Panc1 (cell line): Measurements from ENCODE around the gene DPH3. TPM values are rescaled to one million over a fixed set of nuclear protein-coding genes. Genes with fewer than 3 reads are reported as not detected.

Experiments used
- ATAC-seq: fragments of 200-7000 bp; cut with Tn5 transposase; 2 replicates; pipeline ENCODE4 v1.9.1; 2020; ENCODE audit warnings: mild to moderate bottlenecking, moderate library complexity
- BruUV-seq: library from RNA; stranded (reverse); fragments of 400-500 nt; replicated peaks from 2 replicates; lab custom pipeline; 2021; lab: Mats Ljungman, UMichigan
- CTCF ChIA-PET: fragments of 300-600 bp; sonication (Branson Sonifier 250); formaldehyde crosslinking; loops from one replicate; lab custom pipeline; 2022; ENCODE audit warnings: antibody characterized with exemption; lab: Charles Lee
- POLR2A ChIA-PET: fragments of 300-600 bp; sonication (Branson Sonifier 250); formaldehyde crosslinking; loops from one replicate; lab custom pipeline; 2022; ENCODE audit warnings: antibody characterized with exemption; lab: Charles Lee
- DNase-seq: peaks from one replicate; pipeline ENCODE4 v3.0.0-alpha.2; 2010; ENCODE audit warnings: low read depth, low spot score
- H3K27ac ChIP-seq: 2 replicates; pipeline ENCODE4 v1.5.1; 2011; ENCODE audit warnings: mild to moderate bottlenecking, low read length, inconsistent platforms
- H3K27me3 ChIP-seq: fragments of 200-500 bp; sonication (Bioruptor generic); 2 replicates; pipeline ENCODE4 v1.6.0; 2014; ENCODE audit warnings: low read length, inconsistent platforms; ENCODE audit not compliant: control insufficient read depth, insufficient read depth
- H3K36me3 ChIP-seq: fragments of 200-500 bp; sonication (Bioruptor generic); 2 replicates; pipeline ENCODE4 v1.5.1; 2014; ENCODE audit warnings: inconsistent platforms, mild to moderate bottlenecking, low read length, moderate library complexity; ENCODE audit not compliant: control insufficient read depth, insufficient read depth
- H3K4me1 ChIP-seq: 2 replicates; pipeline ENCODE4 v1.5.1; 2011; ENCODE audit warnings: inconsistent platforms, mild to moderate bottlenecking, low read length, moderate library complexity; ENCODE audit not compliant: control insufficient read depth, insufficient read depth
- H3K4me3 ChIP-seq, 2 experiments: 2 replicates each; pipeline ENCODE4 v1.5.1; 2011 to 2012; ENCODE audit warnings: low read depth in 2 of 2, low read length in 2 of 2, mild to moderate bottlenecking in 2 of 2, inconsistent platforms in 1 of 2, moderate library complexity in 1 of 2
- H3K9me3 ChIP-seq: fragments of 200-500 bp; sonication (Bioruptor generic); 2 replicates; pipeline ENCODE4 v1.5.1; 2014; ENCODE audit warnings: low read depth, mild to moderate bottlenecking, inconsistent platforms, low read length, moderate library complexity; ENCODE audit not compliant: control insufficient read depth, insufficient read depth
- POLR2AphosphoS5 ChIP-seq: IDR thresholded peaks from 2 replicates; pipeline ENCODE4 v1.6.1; 2012; ENCODE audit warnings: mild to moderate bottlenecking, low read depth, low read length, moderate library complexity
- SIN3A ChIP-seq: IDR thresholded peaks from 2 replicates; pipeline ENCODE4 v1.6.1; 2012; ENCODE audit warnings: low read depth, mild to moderate bottlenecking, low read length, moderate library complexity, borderline replicate concordance; ENCODE audit not compliant: insufficient read depth
- TCF7L2 ChIP-seq: IDR thresholded peaks from 2 replicates; pipeline ENCODE4 v1.6.1; 2011; ENCODE audit warnings: mild to moderate bottlenecking, low read depth, low read length, inconsistent platforms
- in situ Hi-C: cut with HindIII; loops from 2 replicates; pipeline ENCODE4 v1.10.0; 2016; ENCODE audit warnings: low sequenced_read_pairs, low pct_unique_long_range_greater_than_20kb
- intact Hi-C: fragments of 100-400 bp; cut with micrococcal nuclease; formaldehyde crosslinking; loops from one replicate; pipeline ENCODE4 v1.10.0; 2022; ENCODE audit not compliant: unreplicated experiment
- total RNA-seq: library from RNA; stranded (reverse); gene quantifications from one replicate; pipeline ENCODE4 v1.2.1, GENCODE V29; 2021; ENCODE audit not compliant: unreplicated experiment
- TF ChIP-seq, protein P1 (sequence below): fragments of 450-650 bp; IDR thresholded peaks from 2 replicates; pipeline ENCODE4 v1.5.1; 2017; ENCODE audit warnings: mild to moderate bottlenecking
- TF ChIP-seq, protein P2 (sequence below), 2 experiments: IDR thresholded peaks; 2 replicates each; pipeline ENCODE4 v1.6.1; 2011 to 2012; ENCODE audit warnings: low read depth in 2 of 2, control low read depth in 1 of 2, low read length in 1 of 2, mild to moderate bottlenecking in 1 of 2, moderate library complexity in 1 of 2; ENCODE audit not compliant: insufficient read depth in 1 of 2

The DPH3 gene
- total RNA-seq, 1 experiment from 2014 or later: 16.5 TPM

DNA sequence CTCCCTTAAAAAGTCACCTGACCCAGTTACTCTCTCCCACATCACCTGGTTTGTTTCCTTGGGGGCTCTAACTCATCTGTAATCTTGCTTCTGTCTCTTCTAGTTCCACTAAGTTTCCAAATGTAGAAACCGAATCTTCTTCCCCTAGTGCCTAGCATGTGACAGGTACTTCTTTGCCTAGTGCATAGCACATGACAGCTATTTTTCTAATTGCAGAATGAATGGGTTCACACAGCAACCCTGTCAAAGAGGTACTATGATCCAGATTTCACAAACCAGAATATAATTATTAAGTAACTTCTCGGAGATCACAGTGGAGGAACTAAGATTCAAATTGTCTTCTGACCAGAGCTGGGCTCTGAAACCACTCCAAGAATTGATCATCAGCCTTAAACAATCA is 7.4 kb downstream of the DPH3 start:
- peaks cover 7% of the 10 kb centered on the region for H3K36me3 ChIP-seq
- no TSS peak for BruUV-seq
- DNase-seq (no peak), ATAC-seq (no peak)
- H3K4me1 ChIP-seq: no peaks in the 10 kb centered on the region
- ChIA-PET POLR2A (interaction anchor here (0.6 kb wide), 1 partner anchor 656 kb away, joined by 6 read pairs; the partner anchor contains the start of genes BTD and HACL1), CTCF (no interaction called here)
- TF ChIP-seq TCF7L2: no peak
- in situ Hi-C loops (no loop called here), intact Hi-C loops (no loop called here)
- H3K9me3 ChIP-seq: no peaks in the 10 kb centered on the region
- H3K4me3 ChIP-seq: no peak overlapping the region
- no peak overlapping the region for H3K27ac ChIP-seq
- no peaks in the 10 kb centered on the region for H3K27me3 ChIP-seq

DNA sequence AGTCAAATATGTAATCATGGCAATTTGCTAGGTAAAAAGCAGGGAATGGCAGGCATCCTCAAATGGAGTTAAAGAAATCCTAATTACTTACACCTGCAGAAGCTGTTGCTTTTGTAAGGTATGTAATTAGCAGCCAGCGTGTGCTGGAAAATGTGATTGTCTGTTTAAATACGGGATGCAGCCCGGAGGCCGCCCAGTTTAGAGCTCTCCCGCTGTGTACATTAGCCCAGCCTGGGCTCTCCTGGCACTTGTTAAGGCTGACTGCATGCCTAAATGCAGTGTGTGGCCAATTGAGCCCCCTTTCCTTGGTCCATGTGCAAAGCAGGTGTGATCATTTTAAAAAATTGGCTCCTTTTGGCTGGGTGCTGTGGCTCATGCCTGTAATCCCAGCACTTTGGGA is 9.0 kb downstream of the DPH3 start:
- CTCF ChIA-PET: no interaction called here
- POLR2A ChIA-PET: interaction anchor here (0.6 kb wide), 1 partner anchor 27 kb away, joined by 3 read pairs; no protein-coding TSS in a partner anchor
- no TSS peak for BruUV-seq
- Histone ChIP-seq H3K4me3 (no peak overlapping the region), H3K27me3 (no peaks in the 10 kb centered on the region), H3K9me3 (no peaks in the 10 kb centered on the region), H3K27ac (no peak overlapping the region), H3K36me3 (peaks cover 7% of the 10 kb centered on the region), H3K4me1 (no peaks in the 10 kb centered on the region)
- intact Hi-C loops (no loop called here), in situ Hi-C loops (no loop called here)
- ATAC-seq (no peak), DNase-seq (no peak)
- TF ChIP-seq, protein P1, sequence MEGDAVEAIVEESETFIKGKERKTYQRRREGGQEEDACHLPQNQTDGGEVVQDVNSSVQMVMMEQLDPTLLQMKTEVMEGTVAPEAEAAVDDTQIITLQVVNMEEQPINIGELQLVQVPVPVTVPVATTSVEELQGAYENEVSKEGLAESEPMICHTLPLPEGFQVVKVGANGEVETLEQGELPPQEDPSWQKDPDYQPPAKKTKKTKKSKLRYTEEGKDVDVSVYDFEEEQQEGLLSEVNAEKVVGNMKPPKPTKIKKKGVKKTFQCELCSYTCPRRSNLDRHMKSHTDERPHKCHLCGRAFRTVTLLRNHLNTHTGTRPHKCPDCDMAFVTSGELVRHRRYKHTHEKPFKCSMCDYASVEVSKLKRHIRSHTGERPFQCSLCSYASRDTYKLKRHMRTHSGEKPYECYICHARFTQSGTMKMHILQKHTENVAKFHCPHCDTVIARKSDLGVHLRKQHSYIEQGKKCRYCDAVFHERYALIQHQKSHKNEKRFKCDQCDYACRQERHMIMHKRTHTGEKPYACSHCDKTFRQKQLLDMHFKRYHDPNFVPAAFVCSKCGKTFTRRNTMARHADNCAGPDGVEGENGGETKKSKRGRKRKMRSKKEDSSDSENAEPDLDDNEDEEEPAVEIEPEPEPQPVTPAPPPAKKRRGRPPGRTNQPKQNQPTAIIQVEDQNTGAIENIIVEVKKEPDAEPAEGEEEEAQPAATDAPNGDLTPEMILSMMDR: no peak
- TF ChIP-seq, protein P2, sequence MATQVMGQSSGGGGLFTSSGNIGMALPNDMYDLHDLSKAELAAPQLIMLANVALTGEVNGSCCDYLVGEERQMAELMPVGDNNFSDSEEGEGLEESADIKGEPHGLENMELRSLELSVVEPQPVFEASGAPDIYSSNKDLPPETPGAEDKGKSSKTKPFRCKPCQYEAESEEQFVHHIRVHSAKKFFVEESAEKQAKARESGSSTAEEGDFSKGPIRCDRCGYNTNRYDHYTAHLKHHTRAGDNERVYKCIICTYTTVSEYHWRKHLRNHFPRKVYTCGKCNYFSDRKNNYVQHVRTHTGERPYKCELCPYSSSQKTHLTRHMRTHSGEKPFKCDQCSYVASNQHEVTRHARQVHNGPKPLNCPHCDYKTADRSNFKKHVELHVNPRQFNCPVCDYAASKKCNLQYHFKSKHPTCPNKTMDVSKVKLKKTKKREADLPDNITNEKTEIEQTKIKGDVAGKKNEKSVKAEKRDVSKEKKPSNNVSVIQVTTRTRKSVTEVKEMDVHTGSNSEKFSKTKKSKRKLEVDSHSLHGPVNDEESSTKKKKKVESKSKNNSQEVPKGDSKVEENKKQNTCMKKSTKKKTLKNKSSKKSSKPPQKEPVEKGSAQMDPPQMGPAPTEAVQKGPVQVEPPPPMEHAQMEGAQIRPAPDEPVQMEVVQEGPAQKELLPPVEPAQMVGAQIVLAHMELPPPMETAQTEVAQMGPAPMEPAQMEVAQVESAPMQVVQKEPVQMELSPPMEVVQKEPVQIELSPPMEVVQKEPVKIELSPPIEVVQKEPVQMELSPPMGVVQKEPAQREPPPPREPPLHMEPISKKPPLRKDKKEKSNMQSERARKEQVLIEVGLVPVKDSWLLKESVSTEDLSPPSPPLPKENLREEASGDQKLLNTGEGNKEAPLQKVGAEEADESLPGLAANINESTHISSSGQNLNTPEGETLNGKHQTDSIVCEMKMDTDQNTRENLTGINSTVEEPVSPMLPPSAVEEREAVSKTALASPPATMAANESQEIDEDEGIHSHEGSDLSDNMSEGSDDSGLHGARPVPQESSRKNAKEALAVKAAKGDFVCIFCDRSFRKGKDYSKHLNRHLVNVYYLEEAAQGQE (IDR thresholded peaks at IDR 0.05; ENCODE audit: insufficient read depth in 1 of 2, low read depth in 2 of 2, low read length in 1 of 2): no peak
- no peak for TF ChIP-seq TCF7L2
- TF ChIP-seq POLR2AphosphoS5: no peak
- no peak for TF ChIP-seq SIN3A

DNA sequence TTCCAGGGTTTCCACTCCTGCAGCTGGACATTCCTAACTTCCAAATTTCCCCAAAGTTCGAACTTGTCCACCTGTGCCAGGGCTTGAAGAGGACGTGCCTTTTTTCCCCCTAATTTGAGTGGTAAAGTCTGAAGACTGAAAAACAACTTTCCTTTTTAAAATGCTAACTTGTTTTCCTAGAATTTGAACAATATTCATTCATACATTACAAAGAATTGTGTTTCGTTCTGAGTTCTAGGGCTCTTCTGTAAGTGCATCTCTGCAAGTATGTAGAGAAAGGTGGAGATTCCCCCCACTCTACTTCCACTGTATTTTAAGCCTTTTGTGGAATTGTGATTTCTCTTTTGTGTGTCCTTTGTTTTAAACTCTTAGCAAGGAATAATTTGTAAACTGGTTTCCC is 9.4 kb downstream of the DPH3 start:
- DNase-seq (no peak), ATAC-seq (no peak)
- Histone ChIP-seq H3K27ac (no peak overlapping the region), H3K4me1 (no peaks in the 10 kb centered on the region), H3K9me3 (no peaks in the 10 kb centered on the region), H3K36me3 (peaks cover 7% of the 10 kb centered on the region), H3K4me3 (no peak overlapping the region), H3K27me3 (no peaks in the 10 kb centered on the region)
- ChIA-PET CTCF (no interaction called here), POLR2A (interaction anchor here (0.6 kb wide), 1 partner anchor 27 kb away, joined by 3 read pairs; no protein-coding TSS in a partner anchor)
- intact Hi-C loops (no loop called here), in situ Hi-C loops (no loop called here)
- no TSS peak for BruUV-seq
- TF ChIP-seq, protein P2 (IDR thresholded peaks at IDR 0.05; ENCODE audit: insufficient read depth in 1 of 2, low read depth in 2 of 2, low read length in 1 of 2): no peak
- no peak for TF ChIP-seq SIN3A
- TF ChIP-seq POLR2AphosphoS5: no peak
- TF ChIP-seq, protein P1: no peak
- no peak for TF ChIP-seq TCF7L2
